Testis (tissue), 2 donors: ENCODE data around the gene CRIP1.

ENCODE experiments used
- CTCF ChIP-seq, 3 experiments: fragments of 450-650 bp in 2 of 3; fragments of 200-600 bp in 1 of 3; sonication (generic) in 1 of 3; IDR thresholded peaks; one replicate each; pipeline ENCODE4 v1.5.1; 2016 to 2019; ENCODE audit warnings: antibody characterized with exemption in 3 of 3, mild to moderate bottlenecking in 2 of 3, moderate library complexity in 1 of 3
- POLR2A ChIP-seq: fragments of 450-650 bp; IDR thresholded peaks from one replicate; pipeline ENCODE4 v1.6.1; 2017; ENCODE audit warnings: antibody characterized with exemption, mild to moderate bottlenecking, moderate library complexity

DNA sequence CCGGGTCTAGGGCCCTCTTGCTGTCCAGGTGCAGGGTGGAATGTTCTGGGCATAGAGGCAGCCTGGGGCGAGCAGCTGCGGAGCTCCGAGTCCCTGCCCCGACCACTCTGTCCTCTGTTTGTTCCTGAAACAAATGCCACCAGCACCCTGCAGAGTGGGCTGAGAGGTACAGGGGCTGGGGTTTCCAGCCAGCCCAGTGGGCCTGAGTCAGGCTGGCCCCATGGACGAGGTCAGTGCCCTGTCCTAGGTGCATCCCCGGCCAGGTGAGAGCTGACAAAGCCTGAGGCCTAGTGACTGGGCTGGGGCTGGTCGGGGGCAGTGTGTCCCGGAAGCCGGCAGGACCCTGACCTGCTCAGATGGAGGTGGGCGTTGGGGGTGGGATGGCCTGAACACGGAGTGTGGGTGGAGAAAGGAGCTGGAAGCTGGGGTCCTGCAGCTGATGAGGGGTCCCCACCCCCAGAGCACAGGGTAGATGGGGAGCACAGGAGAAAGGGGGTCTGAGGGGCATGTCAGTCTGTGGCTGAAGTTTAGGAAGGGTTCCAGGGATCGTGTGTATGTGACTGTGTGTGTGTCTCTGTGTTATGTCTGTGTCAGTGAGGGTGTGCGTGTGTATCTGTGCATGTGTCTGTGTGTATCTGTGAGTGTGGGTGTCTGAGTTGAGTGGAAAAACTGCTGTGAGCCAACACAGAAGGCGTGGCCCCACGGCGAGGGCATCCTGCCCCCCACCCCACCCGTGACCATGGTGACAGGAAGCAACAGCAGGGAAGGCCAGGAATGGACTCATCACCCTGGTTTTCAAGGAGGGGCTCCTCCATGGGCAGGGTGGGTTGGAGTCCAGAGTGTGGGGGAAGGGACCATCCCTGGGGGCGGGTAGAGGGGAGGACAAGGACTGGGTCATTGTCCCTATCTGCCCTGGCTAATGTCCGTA lies 2.4 kb upstream of the CRIP1 start:
- TF ChIP-seq CTCF (IDR thresholded peaks at IDR 0.05) (no peak), POLR2A (no peak)
